ENCODE measurements around the gene SLC1A2. TPM values are rescaled to one million over a fixed set of nuclear protein-coding genes. Genes with fewer than 3 reads are reported as not detected.

Gene SLC1A2
- total RNA-seq, 1 experiment from 2014 or later, result not detected

DNA sequence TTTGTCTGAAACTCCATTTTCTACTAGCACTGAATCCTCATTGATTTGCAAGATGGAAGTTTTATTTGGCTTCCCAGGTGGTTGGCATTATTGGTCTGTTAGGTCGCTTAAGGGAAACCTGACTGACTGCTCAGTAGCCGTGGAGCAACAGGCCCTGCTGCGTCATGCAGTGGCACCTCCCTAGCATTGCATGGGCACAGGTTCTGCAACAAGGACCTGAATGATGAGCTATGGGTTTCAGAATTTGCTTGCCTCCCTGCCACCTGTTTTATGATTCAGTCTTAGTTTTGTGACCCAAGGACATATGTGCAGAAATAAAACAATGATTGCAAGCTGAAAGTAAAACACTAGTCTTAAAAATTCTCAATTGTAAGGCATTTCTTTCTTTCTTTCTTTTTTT is 128.5 kb downstream of the SLC1A2 start:
- Mint-ChIP-seq H3K27me3 (ENCODE audit: insufficient read depth, unreplicated experiment) (no peaks in the 10 kb centered on the region), H3K27ac (ENCODE audit: low read depth, unreplicated experiment) (no peak overlapping the region), H3K4me3 (ENCODE audit: unreplicated experiment) (no peak overlapping the region), H3K4me1 (ENCODE audit: insufficient read depth, unreplicated experiment) (peaks cover 18% of the 10 kb centered on the region), H3K36me3 (ENCODE audit: insufficient read depth, unreplicated experiment) (no peaks in the 10 kb centered on the region), H3K9me3 (ENCODE audit: unreplicated experiment) (no peaks in the 10 kb centered on the region)
- DNase-seq (ENCODE audit: unreplicated experiment), result peak; percentile 2
- TF ChIP-seq CTCF (IDR thresholded peaks at IDR 0.05; ENCODE audit: unreplicated experiment), result no peak
- intact Hi-C loops (cut with micrococcal nuclease), result no loop called here
- POLR2A ChIA-PET, result interaction anchor here (0.6 to 1.4 kb wide), 5 partner anchors 8 to 375 kb away, joined by 3 to 6 read pairs (median 3); no protein-coding TSS in a partner anchor
- CTCF ChIA-PET, result interaction anchor here (0.6 to 1.6 kb wide), 6 partner anchors 9 to 89 kb away, joined by 3 to 7 read pairs (median 4); no protein-coding TSS in a partner anchor
- BruUV-seq (replicated peaks), result no TSS peak

DNA sequence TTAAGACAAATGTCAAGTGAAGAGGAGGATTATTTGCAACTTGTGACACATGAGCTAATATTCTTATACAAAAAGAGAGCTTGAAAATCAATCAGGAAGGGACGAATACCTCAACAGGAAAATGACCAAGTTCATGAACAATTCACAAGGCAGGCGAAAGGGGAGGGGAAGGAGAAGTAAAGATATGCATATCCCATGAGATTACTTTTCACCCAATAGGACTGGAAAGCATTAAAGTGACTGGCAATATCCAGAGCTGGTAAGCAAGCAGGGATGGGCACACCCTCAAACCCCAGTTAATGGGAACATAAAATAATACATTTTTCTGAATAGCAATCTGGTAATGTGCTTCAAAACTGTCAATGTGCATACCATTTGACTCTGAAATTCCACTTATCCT is 129.5 kb downstream of the SLC1A2 start:
- DNase-seq (ENCODE audit: unreplicated experiment), result peak; percentile 10
- Mint-ChIP-seq H3K27ac (ENCODE audit: low read depth, unreplicated experiment) (no peak overlapping the region), H3K36me3 (ENCODE audit: insufficient read depth, unreplicated experiment) (no peaks in the 10 kb centered on the region), H3K4me3 (ENCODE audit: unreplicated experiment) (no peak overlapping the region), H3K4me1 (ENCODE audit: insufficient read depth, unreplicated experiment) (peaks cover 18% of the 10 kb centered on the region), H3K27me3 (ENCODE audit: insufficient read depth, unreplicated experiment) (no peaks in the 10 kb centered on the region), H3K9me3 (ENCODE audit: unreplicated experiment) (no peaks in the 10 kb centered on the region)
- intact Hi-C loops (cut with micrococcal nuclease), result no loop called here
- ChIA-PET CTCF (interaction anchor here (0.7 to 1.6 kb wide), 3 partner anchors 10 to 243 kb away, joined by 3 to 7 read pairs (median 4); no protein-coding TSS in a partner anchor), POLR2A (interaction anchor here (1.1 to 1.4 kb wide), 5 partner anchors 10 to 17 kb away, joined by 3 to 6 read pairs (median 4); no protein-coding TSS in a partner anchor)
- no peak for TF ChIP-seq CTCF (IDR thresholded peaks at IDR 0.05; ENCODE audit: unreplicated experiment)
- no TSS peak for BruUV-seq (replicated peaks)

- TF ChIP-seq CTCF (IDR thresholded peaks at IDR 0.05; ENCODE audit: unreplicated experiment), result no peak
- Mint-ChIP-seq H3K4me1 (ENCODE audit: insufficient read depth, unreplicated experiment) (peaks cover 18% of the 10 kb centered on the region), H3K27ac (ENCODE audit: low read depth, unreplicated experiment) (no peak overlapping the region), H3K36me3 (ENCODE audit: insufficient read depth, unreplicated experiment) (no peaks in the 10 kb centered on the region), H3K27me3 (ENCODE audit: insufficient read depth, unreplicated experiment) (no peaks in the 10 kb centered on the region), H3K4me3 (ENCODE audit: unreplicated experiment) (no peak overlapping the region), H3K9me3 (ENCODE audit: unreplicated experiment) (no peaks in the 10 kb centered on the region)
- peak; percentile 25 for DNase-seq (ENCODE audit: unreplicated experiment)
- intact Hi-C loops (cut with micrococcal nuclease), result no loop called here
- ChIA-PET POLR2A (interaction anchor here (1.1 to 1.3 kb wide), 2 partner anchors 10 to 14 kb away, joined by 3 read pairs; no protein-coding TSS in a partner anchor), CTCF (interaction anchor here (0.6 to 1.6 kb wide), 4 partner anchors 26 to 257 kb away, joined by 3 to 4 read pairs (median 4); no protein-coding TSS in a partner anchor)
- BruUV-seq (replicated peaks), result no TSS peak
Measured at GRCh38 chr11:35288817-35289541, 130.4 kb downstream of the SLC1A2 start.

GRCh38 chr11:35288309-35288708 is 131.0 kb downstream of the SLC1A2 start:
- Mint-ChIP-seq H3K27ac (ENCODE audit: low read depth, unreplicated experiment) (no peak overlapping the region), H3K4me1 (ENCODE audit: insufficient read depth, unreplicated experiment) (peaks cover 18% of the 10 kb centered on the region), H3K4me3 (ENCODE audit: unreplicated experiment) (no peak overlapping the region), H3K36me3 (ENCODE audit: insufficient read depth, unreplicated experiment) (no peaks in the 10 kb centered on the region), H3K27me3 (ENCODE audit: insufficient read depth, unreplicated experiment) (no peaks in the 10 kb centered on the region), H3K9me3 (ENCODE audit: unreplicated experiment) (no peaks in the 10 kb centered on the region)
- no TSS peak for BruUV-seq (replicated peaks)
- POLR2A ChIA-PET, result interaction anchor here (0.9 kb wide), 1 partner anchor 27 kb away, joined by 3 read pairs; no protein-coding TSS in a partner anchor
- DNase-seq (ENCODE audit: unreplicated experiment), result no peak
- TF ChIP-seq CTCF (IDR thresholded peaks at IDR 0.05; ENCODE audit: unreplicated experiment), result no peak
- CTCF ChIA-PET, result interaction anchor here (0.6 to 1.6 kb wide), 2 partner anchors 103 to 257 kb away, joined by 3 to 4 read pairs; no protein-coding TSS in a partner anchor
- intact Hi-C loops (cut with micrococcal nuclease), result no loop called here
